ENCODE results near the gene PCDHGA7.
"Not testable (repeated sequence)": the region's sequence is repeated elsewhere in the genome, so short reads cannot be mapped to it uniquely, and the experiment has no call there.

PCDHGA7 gene

DNA sequence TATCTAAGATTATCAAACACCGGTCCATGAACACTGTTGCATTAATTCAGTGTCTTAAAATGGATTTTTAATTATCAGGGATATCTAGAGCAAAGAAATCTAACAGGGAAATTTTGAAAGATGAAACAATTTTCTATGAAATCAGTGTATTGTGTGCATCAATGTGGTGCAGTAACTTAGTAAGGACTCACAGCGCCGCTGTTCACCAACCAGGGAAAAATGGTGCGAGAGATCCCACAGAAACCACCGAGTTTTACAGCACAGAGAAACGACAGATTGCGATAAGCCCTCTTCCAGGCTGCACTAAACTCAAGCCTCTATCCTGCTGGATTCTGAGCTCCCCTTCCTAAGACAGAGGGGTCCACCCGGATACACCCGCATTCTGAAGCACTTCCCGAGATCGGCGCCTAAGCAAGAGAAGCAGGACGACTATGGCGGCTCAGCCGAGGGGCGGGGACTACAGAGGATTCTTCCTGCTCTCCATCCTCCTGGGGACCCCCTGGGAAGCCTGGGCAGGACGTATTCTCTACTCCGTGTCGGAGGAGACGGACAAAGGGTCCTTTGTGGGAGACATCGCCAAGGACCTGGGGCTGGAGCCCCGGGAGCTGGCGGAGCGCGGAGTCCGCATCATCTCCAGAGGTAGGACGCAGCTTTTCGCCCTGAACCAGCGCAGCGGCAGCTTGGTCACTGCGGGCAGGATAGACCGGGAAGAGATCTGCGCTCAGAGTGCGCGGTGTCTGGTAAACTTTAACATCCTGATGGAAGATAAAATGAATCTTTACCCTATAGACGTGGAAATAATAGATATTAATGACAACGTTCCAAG lies at the start of gene PCDHGA7:
Gene PCDHGA7, plus strand, starts transcription at position 274 of the 826 bp plus-strand sequence. Its CDS starts 158 bp downstream, at position 432.
- no peak for DNase-seq (ENCODE audit: low spot score)

DNA sequence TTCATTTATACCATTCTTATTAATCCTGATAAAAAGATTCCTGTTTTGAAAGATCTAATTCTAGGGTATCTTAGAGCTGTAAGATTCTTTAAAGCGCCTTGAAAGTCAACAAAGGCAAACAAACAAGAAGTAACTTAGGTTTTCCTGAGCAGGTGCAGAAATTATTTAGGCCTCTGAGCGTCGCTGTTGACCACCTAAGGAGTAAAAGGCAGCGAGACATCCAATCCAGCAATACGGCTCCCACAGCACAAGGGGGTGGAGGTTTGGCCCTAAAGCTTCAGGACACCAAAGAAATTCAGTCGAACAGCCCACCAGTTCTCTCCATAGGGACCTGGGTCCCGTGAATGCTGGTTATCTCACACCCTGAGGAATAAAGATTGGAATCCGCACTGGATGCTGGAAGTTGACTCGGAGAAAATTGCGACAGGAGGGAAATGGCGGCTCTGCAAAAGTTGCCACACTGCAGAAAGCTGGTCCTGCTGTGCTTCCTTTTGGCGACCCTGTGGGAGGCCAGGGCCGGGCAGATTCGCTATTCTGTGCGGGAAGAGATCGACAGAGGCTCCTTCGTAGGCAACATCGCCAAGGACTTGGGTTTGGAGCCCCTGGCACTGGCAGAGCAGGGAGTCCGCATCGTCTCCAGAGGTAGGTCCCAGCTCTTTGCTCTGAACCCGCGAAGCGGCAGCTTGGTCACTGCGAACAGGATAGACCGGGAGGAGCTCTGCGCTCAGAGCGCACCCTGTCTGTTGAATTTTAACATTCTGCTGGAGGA lies 43.8 kb upstream of the PCDHGA7 start, which contains the start of gene PCDHGA2:
Gene PCDHGA2, plus strand, starts transcription at position 223 of the 769 bp plus-strand sequence.
- no peak for DNase-seq (ENCODE audit: low spot score)

DNA sequence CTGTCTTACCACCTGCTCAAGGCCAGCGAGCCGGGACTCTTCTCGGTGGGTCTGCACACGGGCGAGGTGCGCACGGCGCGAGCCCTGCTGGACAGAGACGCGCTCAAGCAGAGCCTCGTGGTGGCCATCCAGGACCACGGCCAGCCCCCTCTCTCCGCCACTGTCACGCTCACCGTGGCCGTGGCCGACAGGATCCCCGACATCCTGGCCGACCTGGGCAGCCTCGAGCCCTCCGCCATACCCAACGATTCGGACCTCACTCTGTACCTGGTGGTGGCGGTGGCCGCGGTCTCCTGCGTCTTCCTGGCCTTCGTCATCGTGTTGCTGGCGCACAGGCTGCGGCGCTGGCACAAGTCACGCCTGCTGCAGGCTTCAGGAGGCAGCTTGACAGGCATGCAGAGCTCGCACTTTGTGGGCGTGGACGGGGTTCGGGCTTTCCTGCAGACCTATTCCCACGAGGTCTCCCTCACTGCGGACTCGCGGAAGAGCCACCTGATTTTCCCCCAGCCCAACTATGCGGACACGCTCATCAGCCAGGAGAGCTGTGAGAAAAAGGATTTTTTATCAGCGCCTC lies 41.7 kb upstream of the PCDHGA7 start:
- DNase-seq (ENCODE audit: low spot score): not testable (repeated sequence)

DNA sequence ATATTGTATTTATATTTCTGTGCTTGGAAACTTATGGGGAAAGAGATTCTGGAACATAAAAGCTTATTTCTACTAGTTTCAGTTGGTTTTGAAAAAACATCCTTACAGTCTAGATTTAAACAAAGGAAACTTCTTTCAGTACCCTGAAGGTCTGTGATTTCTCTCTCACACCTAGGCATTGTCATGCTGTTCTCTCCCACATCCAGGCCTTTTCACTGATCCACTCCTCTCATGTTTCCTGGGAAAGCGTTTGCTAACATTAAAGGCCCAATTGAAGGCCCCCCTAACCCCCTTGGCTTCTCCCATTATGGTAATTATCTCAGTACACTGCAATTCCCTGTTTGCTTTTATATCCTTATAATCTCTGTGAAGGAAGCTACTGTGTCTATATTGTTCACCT lies 39.8 kb upstream of the PCDHGA7 start:
- no peak for DNase-seq (ENCODE audit: low spot score)

DNA sequence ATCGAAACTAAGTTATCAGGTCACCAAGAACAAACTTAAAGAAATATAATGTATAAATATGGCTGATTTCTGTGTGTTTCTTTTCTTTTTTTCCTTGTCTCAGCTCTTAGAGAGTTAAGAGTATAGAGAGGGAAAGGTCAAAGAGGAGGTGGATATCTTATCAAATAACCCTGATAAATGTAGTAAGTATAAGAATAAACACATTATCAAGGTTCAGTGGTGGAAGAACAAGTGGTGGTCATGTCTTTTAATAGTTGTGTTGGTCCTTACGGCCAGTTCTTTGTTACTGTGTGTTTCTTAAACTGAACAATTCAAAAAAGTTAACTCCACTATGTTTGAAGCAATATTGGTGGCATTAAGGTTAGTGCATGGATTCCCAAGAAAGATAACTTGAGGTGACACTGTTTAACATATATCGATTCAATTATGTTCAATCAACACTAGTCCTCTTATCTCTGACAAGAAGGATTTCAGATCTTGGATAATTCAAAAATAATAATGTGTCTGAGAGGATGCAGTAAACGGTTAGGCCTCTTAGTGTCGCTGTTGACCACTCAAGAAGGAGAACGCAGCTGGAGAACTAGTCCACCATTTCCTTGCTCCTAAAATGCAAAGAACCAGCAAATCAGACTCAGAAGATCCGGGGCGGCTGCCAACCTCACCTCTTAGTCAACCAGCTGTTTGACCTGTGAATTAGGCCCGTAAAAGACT lies 39.1 kb upstream of the PCDHGA7 start, which contains the start of gene PCDHGA3:
Gene PCDHGA3, plus strand, starts transcription at position 588 of the 711 bp plus-strand sequence. CDS start 205 bp downstream, outside the sequence.
- no peak for DNase-seq (ENCODE audit: low spot score)

DNA sequence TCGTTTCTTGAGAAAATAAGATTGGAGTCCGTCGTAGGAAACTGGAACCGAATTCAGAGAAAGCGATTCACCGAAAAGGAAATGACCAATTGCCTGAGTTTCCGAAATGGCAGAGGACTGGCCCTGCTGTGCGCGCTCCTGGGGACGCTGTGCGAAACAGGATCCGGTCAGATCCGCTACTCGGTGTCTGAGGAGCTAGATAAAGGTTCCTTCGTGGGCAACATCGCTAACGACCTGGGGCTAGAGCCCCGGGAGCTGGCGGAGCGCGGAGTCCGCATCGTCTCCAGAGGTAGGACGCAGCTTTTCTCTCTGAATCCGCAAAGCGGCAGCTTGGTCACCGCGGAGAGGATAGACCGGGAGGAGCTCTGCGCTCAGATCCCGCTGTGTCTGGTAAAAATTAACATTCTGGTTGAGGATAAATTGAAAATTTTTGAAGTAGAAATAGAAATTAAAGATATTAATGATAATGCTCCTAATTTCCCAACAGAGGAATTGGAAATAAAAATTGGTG lies 38.5 kb upstream of the PCDHGA7 start:
- DNase-seq (ENCODE audit: low spot score): no peak

DNA sequence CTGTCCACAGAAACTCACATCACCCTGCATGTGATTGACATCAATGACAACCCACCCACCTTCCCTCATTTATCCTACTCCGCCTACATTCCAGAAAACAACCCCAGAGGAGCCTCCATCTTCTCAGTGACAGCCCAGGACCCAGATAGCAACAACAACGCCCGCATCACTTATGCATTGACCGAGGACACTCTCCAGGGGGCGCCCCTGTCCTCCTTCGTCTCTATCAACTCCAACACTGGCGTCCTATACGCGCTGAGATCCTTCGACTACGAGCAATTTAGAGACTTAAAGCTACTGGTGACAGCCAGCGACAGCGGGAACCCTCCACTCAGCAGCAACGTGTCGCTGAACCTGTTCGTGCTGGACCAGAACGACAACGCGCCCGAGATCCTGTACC lies 37.2 kb upstream of the PCDHGA7 start:
- no peak for DNase-seq (ENCODE audit: low spot score)

DNA sequence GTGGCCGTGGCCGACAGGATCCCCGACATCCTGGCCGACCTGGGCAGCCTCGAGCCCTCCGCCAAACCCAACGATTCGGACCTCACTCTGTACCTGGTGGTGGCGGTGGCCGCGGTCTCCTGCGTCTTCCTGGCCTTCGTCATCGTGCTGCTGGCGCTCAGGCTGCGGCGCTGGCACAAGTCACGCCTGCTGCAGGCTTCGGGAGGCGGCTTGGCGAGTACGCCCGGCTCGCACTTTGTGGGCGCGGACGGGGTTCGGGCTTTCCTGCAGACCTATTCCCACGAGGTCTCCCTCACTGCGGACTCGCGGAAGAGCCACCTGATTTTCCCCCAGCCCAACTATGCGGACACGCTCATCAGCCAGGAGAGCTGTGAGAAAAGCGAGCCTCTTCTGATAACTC lies 36.5 kb upstream of the PCDHGA7 start:
- not testable (repeated sequence) for DNase-seq (ENCODE audit: low spot score)

DNA sequence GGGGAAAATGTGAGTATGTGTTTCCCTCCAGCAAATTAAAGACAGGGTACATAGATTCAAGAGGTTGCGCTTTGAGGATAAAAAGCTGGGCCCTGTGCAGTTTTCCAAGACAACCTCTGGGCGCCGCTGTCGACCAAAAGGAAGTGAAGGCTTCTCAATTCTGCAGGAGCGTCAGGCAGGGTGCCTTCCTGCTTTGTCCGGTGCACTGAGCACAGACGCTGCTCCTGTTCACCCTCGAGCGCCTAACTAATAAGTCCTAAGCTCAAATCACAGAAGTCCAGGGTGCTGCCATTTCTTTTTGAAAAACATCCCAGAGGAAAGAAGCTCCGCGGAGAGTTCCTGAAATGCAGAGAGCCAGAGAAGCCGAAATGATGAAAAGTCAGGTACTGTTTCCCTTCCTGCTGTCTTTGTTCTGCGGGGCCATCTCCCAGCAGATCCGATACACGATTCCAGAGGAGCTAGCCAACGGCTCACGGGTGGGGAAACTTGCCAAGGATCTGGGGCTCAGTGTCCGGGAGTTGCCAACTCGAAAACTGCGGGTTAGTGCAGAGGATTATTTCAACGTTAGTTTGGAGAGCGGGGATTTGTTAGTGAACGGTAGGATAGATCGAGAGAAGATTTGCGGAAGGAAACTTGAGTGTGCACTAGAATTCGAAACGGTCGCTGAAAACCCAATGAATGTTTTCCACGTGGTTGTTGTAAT lies 32.5 kb upstream of the PCDHGA7 start, which contains the start of gene PCDHGB1:
Gene PCDHGB1, plus strand, starts transcription at position 183 of the 703 bp plus-strand sequence. Its CDS starts 162 bp downstream, at position 345.
- peak; percentile 72 for DNase-seq (ENCODE audit: low spot score)

DNA sequence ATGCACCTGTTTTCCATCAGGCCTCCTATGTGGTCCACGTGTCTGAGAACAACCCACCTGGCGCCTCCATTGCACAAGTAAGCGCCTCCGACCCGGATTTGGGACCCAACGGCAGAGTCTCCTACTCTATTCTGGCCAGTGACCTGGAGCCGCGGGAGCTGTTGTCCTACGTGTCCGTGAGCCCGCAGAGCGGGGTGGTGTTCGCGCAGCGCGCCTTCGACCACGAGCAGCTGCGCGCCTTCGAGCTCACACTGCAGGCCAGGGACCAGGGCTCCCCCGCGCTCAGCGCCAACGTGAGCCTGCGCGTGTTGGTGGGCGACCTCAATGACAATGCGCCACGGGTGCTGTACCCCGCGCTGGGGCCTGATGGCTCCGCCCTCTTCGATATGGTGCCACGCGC lies 31.0 kb upstream of the PCDHGA7 start:
- no peak for DNase-seq (ENCODE audit: low spot score)

DNA sequence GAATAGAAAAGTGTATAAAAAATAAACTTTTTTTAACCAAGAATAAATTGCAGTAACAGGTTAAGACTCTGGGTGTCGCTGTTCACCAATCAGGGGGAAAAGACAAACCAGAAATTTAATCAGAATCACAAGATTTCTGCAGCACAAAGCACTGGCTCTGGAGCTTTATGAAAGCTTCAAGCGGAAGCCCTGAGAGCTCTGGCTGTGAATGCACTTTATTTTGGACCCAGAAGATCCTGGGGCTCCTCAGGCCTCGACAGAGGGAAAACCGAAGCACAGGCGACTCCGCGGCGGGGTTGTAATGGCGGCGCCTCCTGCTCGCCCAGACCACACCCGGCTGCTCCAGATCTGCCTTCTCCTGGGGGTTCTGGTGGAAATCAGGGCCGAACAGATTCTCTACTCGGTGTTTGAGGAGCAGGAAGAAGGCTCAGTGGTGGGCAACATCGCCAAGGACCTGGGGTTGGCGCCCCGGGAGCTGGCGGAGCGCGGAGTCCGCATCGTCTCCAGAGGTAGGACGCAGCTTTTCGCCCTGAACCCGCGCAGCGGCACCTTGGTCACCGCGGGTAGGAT lies 27.6 kb upstream of the PCDHGA7 start, which contains the start of gene PCDHGA4:
Gene PCDHGA4, plus strand, starts transcription at position 122 of the 570 bp plus-strand sequence. Its CDS starts 87 bp downstream, at position 209.
- no peak for DNase-seq (ENCODE audit: low spot score)

DNA sequence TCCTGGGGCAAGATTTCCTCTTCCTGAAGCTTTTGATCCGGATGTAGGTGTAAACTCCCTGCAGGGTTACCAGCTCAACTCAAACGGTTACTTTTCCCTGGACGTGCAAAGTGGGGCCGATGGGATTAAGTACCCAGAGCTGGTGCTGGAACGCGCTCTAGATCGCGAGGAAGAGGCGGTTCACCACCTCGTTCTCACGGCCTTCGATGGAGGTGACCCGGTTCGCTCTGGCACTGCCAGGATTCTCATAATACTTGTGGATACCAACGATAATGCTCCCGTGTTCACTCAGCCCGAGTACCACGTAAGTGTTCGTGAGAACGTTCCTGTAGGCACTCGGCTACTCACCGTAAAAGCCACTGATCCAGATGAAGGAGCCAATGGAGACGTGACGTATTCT lies 26.9 kb upstream of the PCDHGA7 start:
- DNase-seq (ENCODE audit: low spot score): no peak

DNA sequence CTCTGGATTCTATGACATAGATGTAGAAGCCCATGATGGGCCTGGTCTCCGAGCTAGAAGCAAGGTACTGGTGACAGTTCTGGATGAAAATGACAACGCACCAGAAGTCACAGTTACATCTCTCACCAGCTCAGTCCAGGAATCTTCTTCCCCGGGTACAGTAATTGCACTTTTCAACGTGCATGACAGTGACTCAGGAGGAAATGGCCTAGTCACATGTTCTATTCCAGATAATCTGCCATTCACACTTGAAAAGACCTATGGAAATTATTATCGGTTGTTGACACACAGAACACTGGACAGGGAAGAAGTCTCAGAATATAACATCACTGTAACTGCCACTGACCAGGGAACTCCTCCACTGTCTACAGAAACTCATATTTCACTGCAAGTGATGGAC lies 26.4 kb upstream of the PCDHGA7 start:
- DNase-seq (ENCODE audit: low spot score): no peak

DNA sequence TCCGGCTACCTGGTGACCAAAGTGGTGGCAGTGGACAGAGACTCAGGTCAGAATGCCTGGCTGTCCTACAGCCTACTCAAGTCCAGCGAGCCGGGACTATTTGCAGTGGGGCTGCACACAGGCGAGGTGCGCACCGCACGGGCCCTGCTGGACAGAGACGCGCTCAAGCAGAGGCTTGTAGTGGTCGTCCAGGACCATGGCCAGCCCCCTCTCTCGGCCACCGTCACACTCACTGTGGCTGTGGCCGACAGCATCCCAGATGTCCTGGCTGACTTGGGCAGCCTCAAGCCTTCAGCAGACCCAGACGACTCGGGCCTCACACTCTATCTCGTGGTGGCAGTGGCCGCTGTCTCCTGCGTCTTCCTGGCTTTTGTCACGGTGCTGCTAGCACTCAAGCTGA lies 25.6 kb upstream of the PCDHGA7 start:
- DNase-seq (ENCODE audit: low spot score): no peak

DNA sequence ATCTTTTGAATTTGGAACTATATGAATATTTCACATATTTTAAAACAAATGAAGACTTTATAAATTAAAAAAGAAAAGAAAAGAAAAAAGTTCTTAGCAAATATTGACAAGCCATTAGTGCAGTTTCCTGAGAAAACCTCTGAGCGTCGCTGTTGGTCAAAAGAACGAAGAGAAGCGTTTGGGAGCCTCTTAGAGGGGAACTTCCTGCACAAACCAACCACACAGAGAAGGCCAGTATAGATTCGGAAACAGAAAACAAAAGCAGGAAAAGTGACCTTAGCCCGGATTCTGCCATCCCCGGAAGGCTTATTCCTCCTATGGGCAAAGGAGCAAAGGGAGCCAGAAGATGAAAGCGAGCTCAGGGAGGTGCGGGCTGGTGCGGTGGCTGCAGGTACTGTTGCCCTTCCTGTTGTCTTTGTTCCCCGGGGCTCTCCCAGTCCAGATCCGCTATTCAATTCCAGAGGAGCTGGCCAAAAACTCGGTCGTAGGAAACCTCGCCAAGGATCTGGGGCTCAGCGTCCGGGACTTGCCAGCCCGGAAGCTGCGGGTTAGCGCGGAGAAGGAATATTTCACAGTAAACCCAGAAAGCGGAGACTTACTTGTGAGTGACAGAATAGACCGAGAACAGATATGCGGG lies 22.6 kb upstream of the PCDHGA7 start, which contains the start of gene PCDHGB2:
Gene PCDHGB2, plus strand, starts transcription at position 205 of the 637 bp plus-strand sequence. Its CDS starts 142 bp downstream, at position 347.
- no peak for DNase-seq (ENCODE audit: low spot score)

DNA sequence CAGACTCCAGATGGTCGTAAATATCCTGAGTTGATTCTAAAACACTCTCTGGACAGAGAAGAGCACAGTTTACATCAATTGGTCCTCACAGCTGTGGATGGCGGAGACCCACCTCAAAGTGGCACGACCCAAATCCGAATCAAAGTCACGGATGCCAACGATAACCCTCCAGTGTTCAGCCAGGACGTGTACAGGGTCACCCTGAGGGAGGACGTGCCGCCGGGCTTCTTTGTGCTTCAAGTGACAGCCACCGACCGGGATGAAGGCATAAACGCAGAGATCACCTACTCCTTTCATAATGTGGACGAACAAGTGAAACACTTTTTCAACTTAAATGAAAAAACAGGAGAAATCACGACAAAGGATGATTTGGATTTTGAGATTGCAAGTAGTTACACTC lies 21.9 kb upstream of the PCDHGA7 start:
- no peak for DNase-seq (ENCODE audit: low spot score)

DNA sequence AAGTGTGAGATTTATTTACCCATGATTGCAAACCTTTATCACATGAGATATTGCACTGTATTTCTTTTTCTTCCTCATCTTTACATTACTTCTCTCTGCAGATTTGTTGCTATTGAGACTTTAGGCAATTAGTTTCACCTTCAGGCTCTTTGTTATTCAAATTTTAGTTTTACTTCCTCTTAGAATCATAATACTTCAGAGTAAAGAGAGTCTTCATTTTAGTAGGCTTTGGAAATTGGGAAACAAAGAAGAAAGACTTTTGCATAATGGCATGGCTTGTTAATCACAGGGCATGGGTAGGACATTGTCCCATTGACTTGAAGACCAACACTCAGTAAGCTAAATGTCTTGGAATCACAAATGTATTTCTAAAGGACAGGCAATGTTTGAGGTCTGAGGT lies 19.8 kb upstream of the PCDHGA7 start:
- no peak for DNase-seq (ENCODE audit: low spot score)

DNA sequence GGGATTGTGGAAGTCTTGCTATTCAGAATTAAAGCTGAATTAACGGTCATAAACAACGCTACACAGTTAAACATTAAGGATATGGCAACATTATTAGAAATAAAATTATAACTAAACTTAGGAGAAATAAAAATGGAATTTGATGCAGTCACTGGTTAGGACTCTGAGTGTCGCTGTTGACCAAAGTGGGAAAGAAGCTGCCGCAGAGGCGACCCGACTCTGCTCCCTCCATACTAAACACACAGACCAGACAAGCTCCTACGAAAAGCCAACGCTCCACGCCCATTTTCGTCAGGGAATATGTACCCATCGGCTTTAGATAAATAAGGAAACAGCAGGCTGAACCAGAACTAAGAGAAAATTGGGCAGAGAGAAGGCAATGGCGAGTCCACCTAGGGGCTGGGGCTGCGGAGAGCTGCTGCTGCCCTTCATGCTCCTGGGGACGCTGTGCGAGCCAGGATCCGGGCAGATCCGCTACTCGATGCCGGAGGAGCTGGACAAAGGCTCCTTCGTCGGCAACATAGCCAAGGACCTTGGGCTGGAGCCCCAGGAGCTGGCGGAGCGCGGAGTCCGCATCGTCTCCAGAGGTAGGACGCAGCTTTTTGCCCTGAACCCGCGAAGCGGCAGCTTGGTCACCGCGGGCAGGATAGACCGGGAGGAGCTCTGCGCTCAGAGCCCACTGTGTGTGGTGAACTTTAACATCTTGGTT lies 18.4 kb upstream of the PCDHGA7 start, which contains the start of gene PCDHGA5:
Gene PCDHGA5, plus strand, starts transcription at position 211 of the 709 bp plus-strand sequence. Its CDS starts 169 bp downstream, at position 380.
- no peak for DNase-seq (ENCODE audit: low spot score)

Measured in D341Med (cell line).